Hypothalamus (tissue), 51 donors: ENCODE data around the gene NR4A1.

Experiments used
- DNase-seq, 51 donors: peaks; one replicate each; lab custom pipeline; 2025; lab: John Stamatoyannopoulos, UW

The NR4A1 gene

DNA sequence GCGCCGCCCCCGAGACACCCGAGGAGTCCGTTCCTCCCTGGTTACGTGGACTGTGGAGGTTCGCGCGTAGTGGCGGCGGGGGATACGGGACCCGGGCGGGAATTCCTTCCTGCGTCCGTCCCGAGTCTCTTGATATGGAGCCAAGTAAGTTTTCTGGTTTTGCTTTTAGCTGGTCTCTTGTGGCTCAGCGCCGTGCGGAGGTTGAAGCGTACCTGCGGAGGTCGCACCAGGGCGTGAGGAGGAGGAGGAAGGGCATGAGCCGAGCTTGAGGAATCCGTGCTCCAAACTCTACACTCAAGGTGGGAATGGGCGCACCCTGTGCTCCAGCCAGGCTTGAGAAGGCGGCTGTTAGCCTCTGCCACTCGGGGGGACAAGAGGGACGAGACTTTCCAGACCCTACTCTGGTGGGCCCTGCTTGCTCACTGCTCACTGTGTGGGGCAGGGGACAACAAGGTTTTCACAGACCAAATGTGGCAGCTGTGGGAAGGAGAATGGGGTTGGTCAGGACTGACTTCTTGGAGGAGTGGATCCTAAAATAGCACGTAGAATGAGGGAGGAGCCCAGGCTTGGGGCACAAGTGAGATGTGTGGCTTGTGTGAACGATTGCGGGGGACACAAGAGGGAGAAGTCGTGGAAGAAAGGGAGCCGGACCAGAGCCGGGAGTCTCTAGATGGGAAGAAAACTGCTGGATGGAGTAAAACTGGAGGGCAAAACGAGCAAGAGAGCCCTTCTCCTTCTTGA, 19.1 kb downstream of the NR4A1 start:
- no peak for DNase-seq

GRCh38 chr12:52073531-52074381, 22.5 kb downstream of the NR4A1 start:
- DNase-seq, result no peak

GRCh38 chr12:52074971-52075724, 23.9 kb downstream of the NR4A1 start:
- no peak for DNase-seq

DNA sequence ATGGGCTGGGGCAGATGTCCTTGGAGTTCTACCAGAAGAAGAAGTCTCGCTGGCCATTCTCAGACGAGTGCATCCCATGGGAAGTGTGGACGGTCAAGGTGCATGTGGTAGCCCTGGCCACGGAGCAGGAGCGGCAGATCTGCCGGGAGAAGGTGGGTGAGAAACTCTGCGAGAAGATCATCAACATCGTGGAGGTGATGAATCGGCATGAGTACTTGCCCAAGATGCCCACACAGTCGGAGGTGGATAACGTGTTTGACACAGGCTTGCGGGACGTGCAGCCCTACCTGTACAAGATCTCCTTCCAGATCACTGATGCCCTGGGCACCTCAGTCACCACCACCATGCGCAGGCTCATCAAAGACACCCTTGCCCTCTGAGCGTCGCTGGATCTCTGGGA, 25.6 kb downstream of the NR4A1 start:
- DNase-seq, result no peak

- DNase-seq, result no peak
Measured at GRCh38 chr12:52078276-52078675, 27.0 kb downstream of the NR4A1 start.

- no peak for DNase-seq
Measured at GRCh38 chr12:52079576-52080402, 28.5 kb downstream of the NR4A1 start, which contains the start of gene SMIM41. TSS of gene SMIM41 (plus strand) at chr12:52079704. CDS start at chr12:52079780, 76 bp downstream.

- no peak for DNase-seq
Measured at GRCh38 chr12:52080403-52081251, 29.4 kb downstream of the NR4A1 start.

DNA sequence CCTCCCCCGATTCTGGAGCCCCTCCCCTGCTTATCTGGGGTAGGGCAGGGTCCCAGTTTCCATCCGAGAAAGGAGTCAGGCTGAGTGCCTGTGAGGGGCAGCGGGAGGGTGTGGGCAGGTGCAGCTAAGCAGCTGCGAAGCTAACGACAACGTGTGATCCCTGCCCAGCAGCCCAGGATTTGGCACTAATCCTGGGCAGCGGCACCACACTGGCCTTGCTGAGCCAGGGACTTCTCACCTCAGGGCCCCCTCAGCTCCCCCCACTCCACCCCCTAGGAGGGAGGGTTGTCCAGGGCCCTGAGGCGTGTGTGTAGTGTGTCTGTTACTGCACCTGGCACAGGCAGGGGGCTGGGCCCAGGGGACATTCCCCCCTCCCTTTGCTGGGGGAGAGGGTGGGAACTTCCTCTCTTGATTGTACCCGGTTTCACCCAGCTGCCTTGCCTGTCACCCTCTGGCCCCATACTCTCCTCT, 30.1 kb downstream of the NR4A1 start:
- DNase-seq, result no peak

GRCh38 chr12:52082026-52082668, 30.9 kb downstream of the NR4A1 start:
- DNase-seq, result no peak

- no peak for DNase-seq
Measured at GRCh38 chr12:52082669-52082987, 31.4 kb downstream of the NR4A1 start.

DNA sequence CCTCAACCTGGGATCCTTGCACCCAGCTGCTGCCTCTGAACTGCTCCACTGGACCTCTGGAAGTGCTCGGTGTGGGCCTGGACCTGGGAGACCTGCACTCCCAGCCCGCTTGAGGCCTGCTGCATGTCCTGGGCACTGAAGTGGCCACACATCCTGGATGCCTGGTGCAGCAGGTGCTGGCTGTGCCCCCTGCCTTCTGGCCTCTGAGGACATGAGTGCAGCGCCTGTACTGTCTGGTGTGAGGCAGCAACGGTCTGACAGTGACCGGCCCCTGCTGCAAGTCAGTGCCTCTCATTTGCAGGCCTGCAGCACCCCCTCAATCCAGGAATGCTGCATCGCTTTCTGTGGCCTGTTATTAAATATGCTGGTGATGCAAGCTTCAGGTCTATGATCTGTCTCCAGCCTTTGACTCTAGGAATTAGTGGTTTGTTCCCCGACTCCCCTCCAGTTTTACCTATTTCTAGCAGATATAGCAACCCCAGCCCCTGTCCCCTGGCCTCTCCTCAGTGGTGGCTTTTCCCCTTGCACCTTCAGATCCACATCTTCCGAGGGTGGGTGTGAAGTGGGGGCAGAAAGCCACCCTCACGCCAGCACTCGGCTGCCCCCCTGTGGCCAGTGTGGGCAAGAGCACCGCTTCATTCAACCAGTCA, 31.9 kb downstream of the NR4A1 start:
- DNase-seq, result peak in 33 of 51 donors; percentile 6 to 70 (median 29)

- no peak for DNase-seq
Measured at GRCh38 chr12:52083638-52083996, 32.4 kb downstream of the NR4A1 start.

- no peak for DNase-seq
Measured at GRCh38 chr12:52084491-52085231, 33.4 kb downstream of the NR4A1 start.

- DNase-seq, result no peak
Measured at GRCh38 chr12:52085682-52086180, 34.5 kb downstream of the NR4A1 start.

DNA sequence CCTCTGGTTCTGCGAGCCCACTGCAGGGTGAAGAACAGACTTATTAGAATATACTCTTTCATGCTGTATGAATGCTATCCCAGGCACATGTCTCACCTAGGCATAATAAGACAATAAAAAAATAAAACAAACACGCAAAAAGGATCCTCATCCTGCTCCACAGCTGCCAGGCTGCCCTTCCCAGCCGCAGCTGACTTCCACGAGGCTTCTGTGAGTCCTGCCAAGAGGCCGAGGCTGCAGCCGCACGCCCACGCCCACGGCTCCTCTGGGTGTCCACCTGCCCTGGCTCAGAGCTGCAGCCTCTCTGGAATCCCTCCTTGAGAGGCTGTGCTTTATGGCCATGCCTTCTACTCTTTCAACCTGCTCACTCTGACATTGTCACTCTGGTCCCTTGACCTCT, 35.1 kb downstream of the NR4A1 start:
- no peak for DNase-seq

DNA sequence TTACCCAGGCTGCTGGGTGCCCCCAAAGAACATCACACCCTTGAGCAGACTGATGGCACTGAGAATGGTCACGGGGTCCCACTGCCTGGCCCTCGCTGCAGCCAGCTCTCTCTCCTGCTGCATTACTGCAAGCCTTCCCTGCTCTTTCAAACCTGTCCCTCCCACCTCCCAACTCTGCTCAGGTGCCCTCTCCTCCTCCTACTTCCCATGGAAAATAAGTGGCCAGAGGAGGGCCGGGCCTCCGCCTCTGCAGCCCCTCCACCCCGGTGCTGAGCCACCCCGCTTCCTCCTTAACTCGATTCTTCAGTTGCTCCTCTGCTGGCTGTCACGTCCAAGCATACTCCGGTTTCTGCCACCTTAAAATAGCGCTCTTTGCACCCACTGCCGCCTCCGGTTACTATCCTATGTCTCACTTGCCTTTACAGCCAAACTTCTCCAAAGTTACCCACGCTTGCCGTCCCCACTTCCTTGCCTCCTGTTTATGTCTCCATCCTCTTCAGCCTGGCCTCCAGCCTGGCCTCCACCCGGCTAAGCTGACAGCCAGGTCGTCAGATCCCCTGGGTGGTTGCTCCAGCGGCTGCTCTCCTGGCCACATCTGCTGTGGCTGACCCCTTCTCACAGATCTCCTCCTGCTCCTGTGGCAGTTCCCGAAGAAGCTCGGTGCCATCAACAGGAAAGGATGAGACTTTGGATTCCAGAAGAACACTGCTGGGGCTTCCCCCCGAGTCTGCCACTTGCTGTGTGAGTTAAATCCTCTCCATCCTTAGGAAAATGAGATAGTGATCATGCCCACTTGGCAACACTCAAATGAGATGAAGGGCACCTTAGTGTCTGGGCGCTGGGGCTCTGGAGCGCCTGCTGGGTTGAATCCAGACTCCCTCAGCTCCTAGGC, 35.9 kb downstream of the NR4A1 start:
- peak in 1 of 51 donors; percentile 45 for DNase-seq
